HFF-Myc (cell line): ENCODE data around the gene AKT2.

ENCODE experiments used
- DNase-seq: peaks from one replicate; pipeline ENCODE4 v3.0.0-alpha.2; 2011; ENCODE audit warnings: low read depth; ENCODE audit errors: extremely low read depth
- H3K4me3 ChIP-seq: replicated peaks from 2 replicates; pipeline ENCODE4 v1.5.1; 2011; ENCODE audit warnings: low read depth, mild to moderate bottlenecking, control low read depth, low read length
- CTCF ChIP-seq: IDR thresholded peaks from 2 replicates; pipeline ENCODE4 v1.5.1; 2012; ENCODE audit warnings: mild to moderate bottlenecking, low read depth, low read length, control low read depth; ENCODE audit errors: missing control alignments

Gene AKT2

DNA sequence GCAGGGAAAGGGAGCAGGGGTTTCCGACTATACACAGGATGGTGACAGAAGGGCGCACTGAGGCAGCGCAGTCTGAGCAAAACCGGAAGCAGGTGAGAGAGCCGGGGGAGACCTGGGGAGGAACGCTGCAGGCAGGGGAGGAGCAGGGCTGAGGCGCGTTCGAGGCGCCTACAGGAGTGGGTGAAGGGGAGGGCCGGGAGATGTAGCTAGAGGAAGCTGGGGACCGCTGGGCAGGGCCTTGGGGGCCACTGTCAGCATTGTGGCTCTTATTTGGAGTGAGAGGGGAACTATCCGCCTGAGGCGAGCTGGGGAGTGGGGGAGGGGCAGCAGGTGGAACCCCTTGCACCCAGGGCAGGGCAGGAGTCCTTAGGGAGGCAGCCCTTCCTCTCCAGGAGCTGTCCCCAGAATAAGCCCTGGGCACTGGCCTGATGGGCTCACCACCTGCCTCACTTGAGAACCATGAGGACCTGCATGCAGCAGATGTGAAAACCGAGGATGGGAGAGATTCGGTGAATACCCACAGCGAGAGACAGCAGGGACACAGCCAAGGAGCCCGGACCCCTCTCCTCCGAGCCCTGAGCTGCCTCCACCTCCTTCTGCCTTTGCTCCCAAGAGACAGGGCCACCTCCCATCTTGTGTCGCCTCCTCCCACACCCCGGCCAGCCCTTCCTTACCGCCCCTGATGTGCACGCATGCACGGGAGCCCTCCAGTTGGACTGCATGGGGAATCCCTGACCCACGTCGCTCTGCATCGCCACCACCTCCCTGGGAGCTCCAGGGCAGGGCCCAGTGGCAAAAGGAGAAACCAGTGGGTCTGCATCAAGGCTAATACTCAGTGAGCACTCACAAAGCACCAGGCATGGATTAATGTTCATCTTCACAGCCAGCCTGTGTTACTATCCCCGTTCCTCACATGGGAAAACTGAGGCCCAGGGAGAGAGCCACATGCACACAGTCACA lies 10.3 kb downstream of the AKT2 start:
- DNase-seq = no peak
- no peak overlapping the region for H3K4me3 ChIP-seq
- TF ChIP-seq CTCF = no peak

DNA sequence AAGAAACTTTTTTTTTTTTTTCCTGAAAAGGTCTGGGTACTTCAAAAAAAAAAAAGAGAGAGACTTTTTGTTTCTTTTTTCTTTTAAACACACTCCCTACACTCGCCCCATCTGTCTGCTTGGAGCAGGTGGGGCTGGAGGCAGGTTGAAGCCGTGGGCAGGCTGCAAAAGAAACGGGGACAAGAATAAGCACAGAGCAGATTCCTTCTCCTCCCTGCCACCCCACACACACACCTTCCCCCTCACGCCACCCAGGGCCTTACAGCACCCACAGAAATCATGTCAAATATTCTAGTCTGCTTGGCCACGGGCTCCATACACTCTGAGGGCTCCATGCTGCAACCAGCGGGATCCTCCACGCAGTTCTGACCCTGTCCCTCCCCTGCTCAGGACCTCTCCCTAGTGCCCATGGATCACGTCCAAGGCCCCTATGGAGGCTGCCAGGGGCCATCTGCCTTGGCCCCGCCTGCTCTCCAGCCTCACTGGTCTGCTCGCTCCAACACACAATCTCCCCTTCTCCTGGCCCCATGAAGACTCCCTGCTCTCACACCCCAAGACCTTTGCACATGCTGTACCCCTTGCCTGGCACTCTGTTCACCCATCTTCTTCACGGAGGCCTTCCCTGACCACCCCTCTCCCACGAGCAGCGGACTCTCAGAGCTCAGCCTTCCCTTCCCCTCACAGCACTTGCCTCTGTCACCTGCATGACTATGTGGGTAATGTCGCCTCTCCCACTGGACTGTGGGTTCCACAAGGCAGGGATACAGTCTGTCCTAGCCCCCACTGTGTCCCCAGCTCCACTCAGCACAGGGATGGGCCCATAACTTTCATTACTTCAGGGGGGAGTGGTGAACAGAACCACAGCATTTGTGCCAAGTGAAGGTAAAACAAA lies 11.4 kb downstream of the AKT2 start:
- DNase-seq = no peak
- no peak overlapping the region for H3K4me3 ChIP-seq
- no peak for TF ChIP-seq CTCF

DNA sequence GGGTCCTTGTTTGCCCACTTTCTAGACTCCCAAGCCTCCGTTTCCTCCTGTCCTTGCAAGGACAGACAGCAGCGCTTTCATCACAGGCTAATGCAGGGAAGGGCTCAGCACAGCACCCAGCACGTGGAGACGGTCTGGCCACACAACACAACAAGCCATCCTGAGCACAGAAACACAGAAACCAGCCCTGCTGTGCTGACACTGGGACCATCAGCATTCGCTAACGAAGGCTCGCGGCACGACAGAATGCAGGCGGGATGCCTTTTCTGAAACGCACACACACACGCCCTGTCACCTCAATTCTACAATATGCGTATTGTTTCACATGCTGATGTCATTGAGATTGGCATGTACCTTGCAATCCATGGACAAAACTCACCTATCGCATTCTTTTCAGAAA lies 12.9 kb downstream of the AKT2 start:
- H3K4me3 ChIP-seq = no peak overlapping the region
- no peak for DNase-seq
- TF ChIP-seq CTCF = no peak

DNA sequence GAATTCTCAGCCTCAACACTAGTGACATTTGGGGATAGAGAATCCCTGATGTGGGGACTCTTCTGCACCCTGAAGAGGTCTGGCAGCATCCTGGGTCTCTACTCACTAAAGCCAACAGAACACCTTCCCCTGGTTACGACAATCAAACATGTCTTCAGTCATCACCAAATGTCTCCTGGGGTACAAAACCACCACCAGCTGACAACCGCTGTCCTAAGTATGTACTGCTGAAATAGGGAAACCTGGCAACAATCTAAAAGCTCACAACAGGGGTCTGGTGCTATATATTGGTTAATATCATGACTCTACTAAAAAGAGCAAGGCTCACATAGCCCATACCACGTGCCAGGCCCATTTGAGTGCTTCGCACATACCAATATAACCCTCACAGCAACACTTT lies 13.4 kb downstream of the AKT2 start:
- no peak for DNase-seq
- TF ChIP-seq CTCF = no peak
- no peak overlapping the region for H3K4me3 ChIP-seq

DNA sequence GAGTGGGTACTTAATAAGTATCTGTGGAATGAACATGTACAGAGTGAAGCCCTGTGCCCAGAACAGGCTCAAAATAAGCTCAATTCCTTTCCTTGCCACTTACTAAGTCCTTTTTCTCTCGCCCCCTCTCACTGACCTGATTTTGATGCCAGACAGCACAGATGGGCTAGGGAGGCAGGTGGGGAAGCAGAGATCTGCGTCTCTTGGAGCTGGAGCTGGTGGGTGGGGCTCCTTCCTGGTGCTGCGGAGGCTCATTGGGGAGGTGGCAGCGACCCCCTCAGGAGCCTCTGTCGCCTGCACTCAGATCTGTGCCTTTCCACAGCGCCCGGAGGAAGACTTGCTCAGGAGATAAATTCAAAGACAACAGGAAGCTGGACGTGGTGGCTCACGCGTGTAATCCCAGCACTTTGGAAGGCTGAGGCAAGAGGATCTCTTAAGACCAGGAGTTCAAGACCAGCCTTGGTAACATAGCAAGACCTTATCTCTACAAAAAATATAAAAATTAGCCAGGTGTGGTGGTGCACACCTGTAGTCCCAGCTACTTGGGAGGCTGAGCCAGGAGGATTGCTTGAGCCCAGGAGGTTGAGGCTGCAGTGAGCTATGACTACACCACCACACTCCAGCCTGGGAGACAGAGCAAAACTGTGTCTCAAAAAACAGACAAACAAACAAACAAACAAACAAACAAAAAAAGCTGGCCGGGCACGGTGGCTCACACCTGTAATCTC lies 14.6 kb downstream of the AKT2 start:
- TF ChIP-seq CTCF = no peak
- no peak for DNase-seq
- no peak overlapping the region for H3K4me3 ChIP-seq

GRCh38 chr19:40269216-40269940 lies 15.8 kb downstream of the AKT2 start:
- no peak overlapping the region for H3K4me3 ChIP-seq
- no peak for DNase-seq
- TF ChIP-seq CTCF = no peak
